Stimulated activated naive CD8-positive, alpha-beta T cell treated with anti-CD3 and anti-CD28 coated beads, Interleukin-15, amount 100 ng/mL, for 72 hours (primary cell): ENCODE measurements around the gene UGT3A2.
"Not testable (repeated sequence)": the region's sequence is repeated elsewhere in the genome, so short reads cannot be mapped to it uniquely, and the experiment has no call there.

ENCODE experiments used
- ATAC-seq: fragments of 150-1000 bp; cut with Tn5 transposase; 2 replicates; pipeline ENCODE4 v1.10.0; 2021; ENCODE audit warnings: mild to moderate bottlenecking, moderate library complexity
- DNase-seq, 2 donors: peaks; one replicate each; pipeline ENCODE4 v3.0.0; 2021 to 2022
- H3K27ac Mint-ChIP-seq, 2 donors: one replicate each; pipeline ENCODE4 v1.8.0; 2022; ENCODE audit warnings: mild to moderate bottlenecking in 2 of 2, mixed read lengths in 2 of 2, moderate library complexity in 2 of 2
- H3K27me3 Mint-ChIP-seq: one replicate; pipeline ENCODE4 v1.8.0; 2022; ENCODE audit warnings: mixed read lengths
- H3K4me1 Mint-ChIP-seq: one replicate; pipeline ENCODE4 v1.8.0; 2022; ENCODE audit warnings: mild to moderate bottlenecking, mixed read lengths
- H3K4me3 Mint-ChIP-seq, 2 donors: one replicate each; pipeline ENCODE4 v1.8.0; 2022; ENCODE audit warnings: mild to moderate bottlenecking in 2 of 2, mixed read lengths in 2 of 2, moderate library complexity in 1 of 2
- H3K9me3 Mint-ChIP-seq, 2 donors: one replicate each; pipeline ENCODE4 v1.8.0; 2022; ENCODE audit warnings: mixed read lengths in 2 of 2

UGT3A2 gene

DNA sequence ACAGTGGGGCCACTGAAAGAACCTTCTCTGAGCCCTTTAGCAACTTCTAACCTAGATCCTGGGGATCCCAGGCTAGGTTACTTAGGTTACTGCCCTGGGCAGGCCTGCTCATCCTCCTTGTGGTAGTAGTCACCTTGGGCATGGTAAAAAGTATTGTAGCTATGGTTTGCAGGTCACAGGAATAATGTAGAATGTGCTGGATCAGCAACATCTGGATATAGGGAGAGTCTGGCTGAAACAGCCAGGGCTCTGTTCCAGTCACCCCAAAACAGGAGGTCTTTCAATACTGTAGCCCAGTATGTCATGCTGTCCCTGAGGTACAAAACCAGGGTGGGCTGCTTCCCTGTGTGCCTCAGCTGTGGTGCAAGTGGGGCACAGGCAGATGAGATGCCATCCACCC, 33.6 kb downstream of the UGT3A2 start:
- H3K4me3 Mint-ChIP-seq, result no peak overlapping the region

DNA sequence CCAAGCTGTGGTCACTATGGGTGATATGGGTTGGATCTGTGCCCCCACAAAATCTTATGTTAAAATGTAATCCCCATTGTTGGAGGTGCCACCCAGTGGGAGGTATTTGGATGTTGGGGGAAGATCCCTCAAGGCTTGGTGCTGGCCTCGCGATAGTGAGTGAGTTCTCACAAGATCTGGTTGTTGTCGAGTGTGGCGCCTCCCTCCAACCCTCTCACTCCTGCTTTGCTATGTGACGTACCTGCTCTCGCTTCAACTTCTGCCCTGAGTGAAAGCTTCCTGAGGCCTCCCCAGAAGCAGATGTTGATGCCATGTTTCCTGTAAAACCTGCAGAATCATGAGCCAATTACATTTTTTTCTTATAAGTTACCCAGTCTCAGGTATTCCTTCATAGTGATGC, 35.5 kb downstream of the UGT3A2 start:
- DNase-seq (no peak), ATAC-seq (no peak)
- Mint-ChIP-seq H3K4me3 (no peak overlapping the region), H3K27me3 (no peaks in the 10 kb centered on the region), H3K27ac (no peak overlapping the region), H3K4me1 (no peaks in the 10 kb centered on the region), H3K9me3 (peaks cover 0 to 6% of the 10 kb centered on the region in 2 donors)

More for the DNA sequence above, 33.6 kb downstream of the UGT3A2 start:
- Mint-ChIP-seq H3K27me3 (no peaks in the 10 kb centered on the region), H3K4me1 (no peaks in the 10 kb centered on the region), H3K27ac (no peak overlapping the region), H3K9me3 (no peaks in the 10 kb centered on the region)
- ATAC-seq (no peak), DNase-seq (no peak)

DNA sequence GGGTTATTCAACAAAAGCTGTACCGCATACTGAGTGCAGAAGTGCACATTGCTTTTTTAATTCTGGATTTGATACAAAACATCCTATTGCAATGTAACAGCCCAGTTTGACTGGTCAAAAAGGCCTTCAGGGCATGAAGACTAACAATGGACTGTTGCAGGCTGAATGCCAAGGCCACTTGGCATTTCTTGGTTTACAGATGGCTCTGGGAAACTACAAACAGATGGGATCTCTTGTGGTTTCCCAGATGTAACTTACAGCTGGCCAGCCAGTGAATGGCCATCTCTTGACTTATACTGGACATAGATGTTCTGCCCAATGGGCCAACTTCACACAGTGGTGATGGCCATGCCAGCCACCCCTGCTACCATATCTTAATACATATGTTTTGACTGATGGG, 36.8 kb downstream of the UGT3A2 start:
- no peak overlapping the region for H3K27ac Mint-ChIP-seq
- no peaks in the 10 kb centered on the region for H3K27me3 Mint-ChIP-seq
- H3K4me3 Mint-ChIP-seq, result no peak overlapping the region
- peaks cover 4 to 6% of the 10 kb centered on the region in 2 donors for H3K9me3 Mint-ChIP-seq
- DNase-seq (no peak), ATAC-seq (no peak)
- no peaks in the 10 kb centered on the region for H3K4me1 Mint-ChIP-seq

DNA sequence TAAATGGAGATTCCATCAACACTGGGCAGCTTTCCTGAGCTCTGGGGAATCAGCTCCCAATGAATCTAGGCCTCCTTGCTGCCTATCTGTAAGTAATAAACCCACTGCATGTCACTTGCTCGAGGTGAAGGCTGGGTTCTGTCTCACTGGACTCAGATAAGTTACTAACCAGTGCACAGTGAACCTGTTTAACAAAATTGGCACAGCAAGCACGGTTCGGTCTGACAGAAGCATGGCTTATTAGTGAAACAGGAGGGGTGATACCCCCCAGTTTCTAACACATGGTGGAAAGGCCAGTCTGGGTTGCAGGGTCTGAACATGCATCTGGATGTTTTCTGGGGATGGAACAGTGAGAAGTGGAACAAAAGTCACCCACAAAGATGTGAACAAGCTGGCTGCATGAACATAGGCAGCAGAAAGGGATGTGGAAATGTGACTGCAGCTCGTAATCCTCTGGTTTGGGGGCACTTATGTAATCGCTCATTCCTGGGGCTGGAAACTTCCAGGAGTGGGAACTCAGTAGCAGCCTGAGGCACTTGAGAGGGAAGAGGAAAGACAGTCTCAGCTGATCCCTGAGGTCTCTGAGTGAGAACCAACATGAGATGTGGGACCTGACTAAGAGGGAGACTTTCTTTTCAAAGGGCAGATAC, 37.7 kb downstream of the UGT3A2 start:
- Mint-ChIP-seq H3K27ac (no peak overlapping the region), H3K9me3 (peaks cover 4 to 15% of the 10 kb centered on the region in 2 donors), H3K27me3 (peaks cover 9% of the 10 kb centered on the region), H3K4me3 (no peak overlapping the region), H3K4me1 (no peaks in the 10 kb centered on the region)
- DNase-seq (no peak), ATAC-seq (no peak)

- peaks cover 4 to 18% of the 10 kb centered on the region in 2 donors for H3K9me3 Mint-ChIP-seq
- H3K4me1 Mint-ChIP-seq, result no peaks in the 10 kb centered on the region
- DNase-seq, result no peak
- no peak for ATAC-seq
- no peak overlapping the region for H3K27ac Mint-ChIP-seq
- peaks cover 10% of the 10 kb centered on the region for H3K27me3 Mint-ChIP-seq
- no peak overlapping the region for H3K4me3 Mint-ChIP-seq
Measured at GRCh38 chr5:36027711-36028110, 39.0 kb downstream of the UGT3A2 start.

DNA sequence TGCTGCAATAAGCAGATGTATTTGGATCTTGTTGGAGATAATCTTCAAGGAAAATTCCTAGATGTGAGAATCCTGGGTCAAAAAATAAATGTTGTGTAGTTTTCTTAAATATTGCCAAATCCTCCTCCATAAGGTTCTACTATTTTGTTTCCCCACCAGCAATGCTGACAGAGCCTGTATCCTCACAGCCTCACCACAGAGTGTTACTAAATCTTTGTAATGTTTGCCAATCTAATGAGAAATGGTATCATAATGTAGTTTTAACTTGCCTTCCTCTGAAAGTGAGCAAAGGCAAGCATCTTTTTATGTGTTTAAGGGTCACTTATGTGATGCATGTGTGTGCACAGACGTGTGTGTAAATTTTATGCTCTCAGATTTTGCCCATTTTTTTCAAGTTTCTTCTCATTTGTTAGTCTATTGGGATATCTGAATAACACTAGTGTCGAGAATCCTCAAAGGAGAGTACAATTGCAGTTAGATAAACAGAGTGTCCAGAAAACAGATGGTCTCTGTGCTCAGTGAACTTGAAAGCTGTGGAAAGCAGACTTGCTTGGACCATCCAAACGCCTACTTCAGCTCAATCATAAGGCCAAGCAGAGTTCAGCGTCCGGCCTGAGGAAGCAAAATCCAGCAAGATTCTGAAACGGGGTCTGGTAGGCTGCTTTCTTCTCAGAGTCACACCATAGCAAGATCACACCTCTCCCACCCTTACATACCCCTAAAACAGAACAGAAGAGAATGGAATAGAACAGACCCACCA, 39.8 kb downstream of the UGT3A2 start:
- Mint-ChIP-seq H3K9me3 (peaks cover 4 to 25% of the 10 kb centered on the region in 2 donors), H3K27me3 (peaks cover 10% of the 10 kb centered on the region), H3K27ac (no peak overlapping the region), H3K4me1 (no peaks in the 10 kb centered on the region), H3K4me3 (no peak overlapping the region)
- no peak for ATAC-seq
- no peak for DNase-seq

- Mint-ChIP-seq H3K27me3 (peaks cover 22% of the 10 kb centered on the region), H3K9me3 (peaks cover 4 to 26% of the 10 kb centered on the region in 2 donors)
- not testable (repeated sequence) for DNase-seq, H3K4me3 Mint-ChIP-seq, H3K27ac Mint-ChIP-seq, H3K4me1 Mint-ChIP-seq, ATAC-seq
Measured at GRCh38 chr5:36022246-36022645, 44.4 kb downstream of the UGT3A2 start.

- ATAC-seq, H3K4me1 Mint-ChIP-seq, DNase-seq, H3K27ac Mint-ChIP-seq, H3K4me3 Mint-ChIP-seq: not testable (repeated sequence)
- Mint-ChIP-seq H3K27me3 (peaks cover 19% of the 10 kb centered on the region), H3K9me3 (peaks cover 13 to 41% of the 10 kb centered on the region in 2 donors)
Measured at GRCh38 chr5:36019584-36019983, 47.1 kb downstream of the UGT3A2 start.

DNA sequence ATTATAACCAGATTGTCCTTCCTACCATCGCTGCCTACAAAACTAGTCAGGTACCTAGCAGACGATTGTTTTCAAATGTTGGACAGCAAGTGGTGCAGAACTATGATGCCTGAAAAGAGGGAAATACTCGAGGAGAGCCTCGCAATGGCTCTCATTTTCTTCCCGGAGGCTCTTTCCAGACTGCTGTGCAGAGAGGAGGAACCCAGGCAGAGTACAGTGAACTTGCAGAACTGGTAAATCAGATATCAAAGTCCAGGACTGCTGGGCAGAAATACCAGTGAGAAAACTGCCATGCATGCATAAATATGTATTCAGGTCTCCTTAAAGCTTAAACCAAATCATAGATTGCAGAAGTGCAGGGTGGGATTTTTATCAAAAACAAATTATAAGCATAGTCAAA, 49.1 kb downstream of the UGT3A2 start:
- Mint-ChIP-seq H3K27ac (no peak overlapping the region), H3K9me3 (peaks cover 23 to 51% of the 10 kb centered on the region in 2 donors), H3K27me3 (peaks cover 11% of the 10 kb centered on the region), H3K4me1 (no peaks in the 10 kb centered on the region), H3K4me3 (no peak overlapping the region)
- ATAC-seq (no peak), DNase-seq (no peak)

- ATAC-seq (no peak), DNase-seq (no peak)
- H3K9me3 Mint-ChIP-seq, result peaks cover 23 to 52% of the 10 kb centered on the region in 2 donors
- H3K27me3 Mint-ChIP-seq, result peaks cover 11% of the 10 kb centered on the region
- H3K4me1 Mint-ChIP-seq, result no peaks in the 10 kb centered on the region
- H3K4me3 Mint-ChIP-seq, result no peak overlapping the region
- H3K27ac Mint-ChIP-seq, result no peak overlapping the region
Measured at GRCh38 chr5:36017004-36017403, 49.7 kb downstream of the UGT3A2 start.

- no peak for ATAC-seq
- Mint-ChIP-seq H3K27ac (no peak overlapping the region), H3K27me3 (no peaks in the 10 kb centered on the region), H3K4me1 (no peaks in the 10 kb centered on the region), H3K4me3 (no peak overlapping the region), H3K9me3 (peaks cover 34 to 68% of the 10 kb centered on the region in 2 donors)
- DNase-seq, result no peak
Measured at GRCh38 chr5:36013182-36013581, 53.5 kb downstream of the UGT3A2 start.

GRCh38 chr5:36009698-36010097, 57.0 kb downstream of the UGT3A2 start:
- no peak for ATAC-seq
- Mint-ChIP-seq H3K27me3 (no peaks in the 10 kb centered on the region), H3K4me1 (no peaks in the 10 kb centered on the region), H3K9me3 (peaks cover 23 to 47% of the 10 kb centered on the region in 2 donors), H3K27ac (no peak overlapping the region), H3K4me3 (no peak overlapping the region)
- DNase-seq, result no peak

GRCh38 chr5:36007366-36007765, 59.3 kb downstream of the UGT3A2 start:
- no peak overlapping the region for H3K27ac Mint-ChIP-seq
- ATAC-seq, result no peak
- H3K9me3 Mint-ChIP-seq, result peaks cover 13 to 24% of the 10 kb centered on the region in 2 donors
- no peak for DNase-seq
- H3K4me3 Mint-ChIP-seq, result no peak overlapping the region
- no peaks in the 10 kb centered on the region for H3K4me1 Mint-ChIP-seq
- peaks cover 7% of the 10 kb centered on the region for H3K27me3 Mint-ChIP-seq

GRCh38 chr5:36006163-36006562, 60.5 kb downstream of the UGT3A2 start:
- H3K4me1 Mint-ChIP-seq, result no peaks in the 10 kb centered on the region
- H3K9me3 Mint-ChIP-seq, result peaks cover 13 to 17% of the 10 kb centered on the region in 2 donors
- no peak for DNase-seq
- H3K27me3 Mint-ChIP-seq, result peaks cover 7% of the 10 kb centered on the region
- no peak overlapping the region for H3K27ac Mint-ChIP-seq
- H3K4me3 Mint-ChIP-seq, result no peak overlapping the region
- no peak for ATAC-seq

GRCh38 chr5:36001032-36001431, 65.7 kb downstream of the UGT3A2 start:
- no peak overlapping the region for H3K4me3 Mint-ChIP-seq
- H3K27ac Mint-ChIP-seq, result no peak overlapping the region
- H3K4me1 Mint-ChIP-seq, result no peaks in the 10 kb centered on the region
- ATAC-seq, result no peak
- H3K27me3 Mint-ChIP-seq, result peaks cover 12% of the 10 kb centered on the region
- no peaks in the 10 kb centered on the region for H3K9me3 Mint-ChIP-seq
- no peak for DNase-seq

DNA sequence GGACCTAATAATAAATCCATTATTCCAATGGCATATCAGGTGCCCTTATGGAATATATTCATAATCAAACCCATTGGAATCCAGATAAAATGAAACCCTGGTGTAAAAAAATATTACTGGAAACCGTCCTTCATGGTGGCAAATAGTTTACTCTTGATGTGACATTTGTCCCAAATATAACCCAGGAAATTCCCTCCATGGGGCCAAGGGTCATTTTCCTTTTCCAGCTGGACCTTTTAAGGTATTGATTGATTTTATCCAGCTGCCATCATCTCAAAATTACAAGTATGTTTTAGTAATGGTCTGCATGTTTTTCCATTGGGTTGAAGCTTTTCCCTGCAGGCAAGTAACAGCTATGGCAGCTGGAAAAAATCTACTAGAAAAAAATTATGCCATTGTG, 67.1 kb downstream of the UGT3A2 start:
- Mint-ChIP-seq H3K27me3 (peaks cover 12% of the 10 kb centered on the region), H3K4me3 (no peak overlapping the region), H3K27ac (no peak overlapping the region), H3K9me3 (no peaks in the 10 kb centered on the region), H3K4me1 (no peaks in the 10 kb centered on the region)
- DNase-seq (no peak), ATAC-seq (no peak)
